ENCODE results near the gene FRMD3.

FRMD3 gene

DNA sequence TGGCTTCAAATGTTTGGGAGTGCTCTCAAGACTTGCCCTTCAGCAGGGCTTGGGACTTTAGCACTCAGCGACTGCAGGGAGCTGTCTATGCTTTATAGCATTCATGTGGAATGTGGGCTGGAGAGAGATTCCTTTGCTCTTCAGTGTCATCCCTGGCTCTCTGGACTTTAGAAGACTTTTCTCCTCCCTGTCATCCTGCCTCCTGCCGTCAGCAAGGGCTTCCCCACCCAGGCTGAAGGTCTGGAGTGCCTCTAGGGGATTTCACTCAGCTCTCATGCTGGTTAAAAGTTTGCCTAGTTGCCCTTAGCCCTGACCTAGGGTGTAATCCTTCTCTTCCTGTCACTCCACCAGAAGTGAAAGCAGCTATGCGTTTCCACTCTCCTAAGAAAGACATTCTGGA is 210.9 kb downstream of the FRMD3 start:
- no peak for DNase-seq

DNA sequence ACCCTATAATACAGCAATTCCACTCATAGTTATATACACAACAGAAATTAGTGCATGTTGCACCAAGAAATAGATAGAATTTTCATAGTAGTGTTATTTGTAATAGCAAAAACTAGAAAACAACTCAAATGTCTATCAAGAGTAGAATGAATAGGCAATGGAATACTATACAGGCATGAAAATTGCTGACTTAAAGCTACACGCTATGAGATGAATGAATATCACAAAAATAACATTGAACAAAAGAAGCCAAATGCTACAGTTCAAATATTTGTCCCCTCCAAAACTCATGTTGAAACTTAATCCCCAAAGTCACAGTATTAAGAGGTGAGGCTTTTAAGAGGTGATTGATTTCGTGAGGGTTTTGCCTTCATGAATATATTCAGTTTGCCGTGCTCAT is 215.1 kb downstream of the FRMD3 start:
- DNase-seq = no peak

DNA sequence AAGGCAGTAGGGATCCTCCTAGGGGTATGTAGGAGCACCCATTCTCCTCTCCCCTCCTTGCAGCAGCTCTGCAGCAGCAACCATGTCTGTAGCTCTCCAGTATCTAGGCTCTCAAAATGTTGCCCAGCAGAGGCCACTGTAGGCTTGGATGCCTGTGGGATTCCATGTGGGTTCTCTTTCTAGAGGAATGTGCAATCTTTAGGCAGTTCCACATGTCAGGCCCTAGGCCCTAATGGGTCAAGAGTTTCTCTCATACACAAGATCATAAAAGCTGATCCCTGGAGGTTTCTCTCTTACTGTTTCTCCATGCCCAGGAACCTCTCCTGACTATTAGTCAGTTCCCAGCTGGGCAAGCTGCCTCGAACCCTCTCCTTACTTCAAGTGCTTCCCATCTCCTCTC is 215.8 kb downstream of the FRMD3 start:
- no peak for DNase-seq

DNA sequence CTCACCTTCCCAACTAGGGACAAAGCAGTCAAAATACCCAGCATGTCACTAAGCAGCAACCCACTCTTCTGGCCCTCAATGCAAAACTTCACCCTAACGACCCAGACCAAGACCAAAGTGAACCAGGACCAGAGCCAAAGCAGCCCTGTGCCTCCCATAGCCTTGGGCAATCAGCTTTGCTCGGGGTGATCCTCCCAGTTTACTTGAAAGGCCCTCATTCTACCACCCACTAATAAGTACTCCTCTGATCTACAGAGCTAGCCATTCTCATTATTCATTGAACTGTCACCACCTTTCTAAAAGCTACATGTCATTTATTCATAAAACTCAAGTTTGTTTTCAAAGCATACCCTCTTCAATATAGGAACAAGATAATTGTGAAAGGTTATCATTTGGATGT is 221.0 kb downstream of the FRMD3 start:
- DNase-seq = no peak

DNA sequence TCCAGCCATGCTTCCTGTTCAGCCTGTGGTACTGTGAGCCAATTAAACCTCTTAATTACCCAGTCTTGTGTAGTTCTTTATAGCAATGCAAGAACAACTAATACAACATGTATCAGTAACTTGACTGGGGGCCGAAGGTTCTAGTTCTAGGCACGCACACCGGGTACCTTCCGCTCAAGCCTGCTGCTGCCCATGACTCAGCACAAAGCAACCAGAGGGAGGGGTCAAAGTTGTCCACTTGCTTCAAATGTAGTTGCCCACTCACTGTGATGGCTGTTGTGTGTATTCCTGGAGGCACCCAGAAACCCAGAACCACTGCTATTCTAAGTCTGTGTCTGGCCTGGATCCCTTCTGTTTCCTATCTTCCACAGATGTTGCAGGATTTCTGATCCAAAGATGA is 222.6 kb downstream of the FRMD3 start:
- DNase-seq = no peak

DNA sequence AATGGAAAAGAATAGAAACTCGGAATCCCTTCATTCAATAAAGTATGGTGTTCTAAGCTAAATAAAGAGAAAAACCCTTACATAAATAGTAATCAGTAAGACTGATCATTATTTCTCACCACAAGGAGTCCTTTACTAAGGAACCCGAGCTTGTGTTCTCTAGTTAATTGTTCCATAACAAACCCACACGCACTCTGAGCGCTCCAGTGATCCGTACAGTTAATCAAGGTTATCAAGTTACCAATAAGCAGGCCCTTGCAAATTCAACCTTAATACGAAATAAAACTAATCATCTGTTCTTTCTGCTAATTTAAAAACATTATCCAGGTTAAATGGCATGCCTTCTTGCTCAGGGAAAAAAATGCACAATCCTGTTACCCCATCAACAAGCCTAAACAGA is 224.4 kb downstream of the FRMD3 start:
- DNase-seq = no peak

DNA sequence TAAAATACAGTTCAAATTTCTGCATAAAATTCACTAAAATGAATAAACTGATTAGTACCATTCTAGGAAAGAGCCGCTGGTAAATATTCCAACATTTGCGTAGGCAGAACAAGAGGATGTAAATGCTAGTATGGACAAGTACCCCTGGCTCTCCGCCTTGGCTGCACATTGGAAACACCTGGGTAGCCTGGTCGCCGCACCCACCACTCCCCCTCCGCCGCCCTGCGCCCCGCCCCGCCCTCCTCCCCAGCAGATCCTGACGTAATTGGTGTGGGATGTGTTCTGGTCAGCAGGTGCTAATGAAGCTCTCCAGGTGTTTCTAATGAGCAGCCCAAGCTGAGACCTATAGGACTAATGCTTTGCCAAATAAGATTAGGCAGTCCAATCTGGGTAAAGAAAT is 225.7 kb downstream of the FRMD3 start:
- DNase-seq = no peak

DNA sequence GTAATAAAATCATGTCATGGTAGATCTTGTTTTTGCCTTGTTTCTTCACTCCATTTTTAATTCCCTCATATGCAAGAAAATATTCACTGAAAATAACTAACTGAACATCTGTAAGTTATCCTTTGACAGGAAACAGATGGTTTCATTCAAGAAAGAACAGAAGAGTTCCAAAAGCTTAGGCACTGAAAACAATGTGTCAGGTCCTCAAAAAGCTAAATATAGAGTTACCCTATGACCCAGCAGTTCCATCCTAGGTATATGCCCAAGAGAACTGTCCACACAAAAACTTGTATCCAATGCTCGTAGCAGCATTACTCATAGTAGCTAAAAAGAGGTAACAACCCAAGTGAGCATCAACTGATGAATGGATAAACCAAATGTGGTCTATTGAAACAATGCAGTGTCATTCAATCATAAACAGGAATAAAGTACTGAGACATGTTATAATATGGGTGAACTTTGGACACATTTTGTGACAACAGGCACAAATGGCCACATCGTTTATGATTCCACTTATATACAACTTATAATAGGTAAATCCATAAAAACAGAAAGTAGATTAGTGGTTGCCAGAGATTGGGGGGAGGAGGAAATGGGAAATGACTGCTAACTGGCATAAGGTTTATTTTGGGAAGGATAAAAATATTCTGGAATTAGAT is 231.0 kb downstream of the FRMD3 start:
- DNase-seq = no peak

DNA sequence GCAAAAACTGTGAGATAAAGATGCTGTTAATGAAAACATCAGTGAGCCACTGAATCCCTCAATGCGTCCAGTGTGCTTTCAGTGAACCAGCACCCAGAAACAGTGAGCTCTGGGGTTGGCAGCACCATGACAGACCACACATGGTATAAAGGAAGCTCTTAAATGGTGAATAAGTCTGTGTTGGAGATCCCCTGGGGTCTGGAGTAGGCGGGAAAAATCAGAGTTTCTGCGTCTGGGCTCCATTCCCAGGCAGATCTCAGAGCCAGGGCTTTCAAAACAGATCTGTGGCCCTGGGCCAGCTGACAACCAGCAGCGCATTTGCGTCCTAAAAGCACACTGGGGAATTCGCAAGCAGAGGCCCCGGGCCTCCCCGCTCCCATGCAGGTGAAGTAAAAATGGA is 233.5 kb downstream of the FRMD3 start:
- no peak for DNase-seq

DNA sequence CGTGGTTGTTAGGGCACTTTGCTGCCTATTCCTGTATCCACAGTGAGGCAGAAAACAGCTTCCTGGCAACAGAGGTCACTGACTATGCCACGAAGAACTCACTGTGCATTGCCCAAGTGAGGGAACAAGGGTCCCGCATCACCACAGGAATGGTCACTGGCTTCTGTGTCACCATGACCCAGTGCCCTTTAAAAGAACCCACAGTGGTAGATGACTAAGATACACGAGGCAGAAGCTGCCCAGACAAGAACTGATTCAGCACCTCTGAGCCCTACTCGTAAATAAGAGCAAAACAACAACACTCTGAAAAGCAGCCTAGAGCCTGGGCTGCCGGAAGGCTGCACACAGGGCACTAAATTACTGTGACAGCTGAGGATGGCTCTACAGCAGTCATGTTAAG is 238.6 kb downstream of the FRMD3 start:
- DNase-seq = no peak

DNA sequence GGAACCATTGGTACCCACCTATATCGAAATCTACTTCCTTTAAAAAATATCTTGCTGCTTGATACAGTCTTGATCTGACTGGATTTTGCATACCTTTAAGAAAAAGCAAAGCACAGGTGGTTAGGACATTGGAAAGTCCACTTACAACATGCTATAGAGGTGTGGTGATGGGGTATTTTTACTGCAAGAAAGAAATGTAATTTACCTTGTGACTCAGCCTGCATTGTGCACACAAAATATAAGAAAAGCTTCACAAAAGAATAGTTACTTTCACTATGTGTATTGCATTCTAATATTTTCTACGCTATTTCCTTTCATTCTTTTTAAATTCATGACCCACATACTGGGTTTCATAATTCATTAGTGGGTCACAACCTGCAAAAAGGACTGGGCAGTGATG is 239.1 kb downstream of the FRMD3 start:
- no peak for DNase-seq

DNA sequence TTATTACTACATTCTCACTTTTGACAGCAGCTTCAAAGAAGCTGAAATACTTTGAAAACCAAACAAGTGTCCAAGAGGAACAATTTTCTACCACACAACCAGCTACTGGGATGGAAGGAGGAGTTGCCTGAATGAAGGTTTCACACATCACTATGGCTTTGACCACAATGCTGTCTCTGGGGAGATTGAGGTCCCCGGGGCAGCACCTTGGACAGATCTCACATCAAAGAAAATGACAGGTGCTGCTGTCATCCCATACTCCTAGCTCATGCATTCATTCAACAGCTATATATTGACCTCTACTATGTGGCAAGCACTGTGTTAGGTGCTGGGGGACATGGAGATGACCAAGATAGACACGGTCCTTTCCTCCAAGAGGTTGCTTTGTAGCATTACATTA is 242.1 kb downstream of the FRMD3 start:
- DNase-seq = no peak

DNA sequence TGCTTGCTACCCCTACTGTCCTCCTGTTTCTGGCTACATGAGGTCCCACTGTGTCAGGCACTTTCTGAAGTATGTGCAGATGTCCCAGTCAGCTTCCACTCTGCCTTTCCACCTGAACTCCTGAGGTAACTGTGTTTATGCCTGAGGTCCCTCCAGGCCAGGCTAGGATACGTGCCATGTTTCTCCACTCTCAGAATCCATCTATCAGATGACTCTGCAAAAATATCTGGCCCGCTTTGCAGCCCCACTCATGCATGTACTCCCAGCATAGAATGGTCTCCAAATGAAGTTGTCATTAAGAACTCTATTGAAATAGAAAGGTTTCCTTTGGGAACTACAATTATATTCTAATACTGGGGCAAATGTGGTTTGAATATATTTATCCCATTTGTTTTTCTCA is 243.4 kb downstream of the FRMD3 start:
- DNase-seq = no peak

DNA sequence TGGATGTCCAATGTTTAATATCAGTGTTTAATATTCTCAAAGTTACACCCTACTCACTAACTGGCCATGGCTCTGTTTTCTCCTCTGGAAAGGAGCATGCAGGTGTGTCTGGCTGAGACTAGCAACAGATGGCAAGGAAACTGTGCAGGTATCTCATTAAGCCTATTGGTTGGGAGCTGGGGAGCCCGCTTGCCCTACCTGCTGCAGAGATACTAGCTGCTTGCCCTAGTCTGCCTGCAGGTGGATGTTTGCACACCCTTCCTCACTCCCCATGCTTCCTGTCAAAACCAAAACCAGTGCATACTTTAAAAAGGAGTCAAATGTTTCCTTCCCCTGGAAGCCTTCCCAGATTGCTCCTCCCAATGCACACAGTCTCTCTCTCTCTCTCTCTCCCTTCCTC is 247.0 kb downstream of the FRMD3 start:
- DNase-seq = no peak

DNA sequence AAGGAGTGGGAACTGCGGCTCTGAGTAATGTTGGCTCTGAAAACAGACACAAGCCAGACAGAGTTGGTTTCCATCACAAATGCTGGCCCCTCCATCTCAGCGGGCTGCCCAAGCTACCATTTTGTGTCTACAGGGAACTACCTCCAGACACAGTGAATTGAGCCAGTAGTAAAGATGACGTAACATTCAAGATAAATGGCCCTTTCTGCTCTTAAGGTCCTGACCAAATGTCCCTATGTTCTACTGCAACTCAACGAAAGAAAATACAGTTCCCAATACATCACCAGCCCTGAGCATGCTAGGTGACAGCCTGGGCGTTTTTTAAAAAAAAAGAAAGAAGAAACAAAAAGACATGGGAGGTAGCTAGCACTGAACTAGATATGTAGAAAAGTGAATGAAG is 247.5 kb downstream of the FRMD3 start:
- no peak for DNase-seq

DNA sequence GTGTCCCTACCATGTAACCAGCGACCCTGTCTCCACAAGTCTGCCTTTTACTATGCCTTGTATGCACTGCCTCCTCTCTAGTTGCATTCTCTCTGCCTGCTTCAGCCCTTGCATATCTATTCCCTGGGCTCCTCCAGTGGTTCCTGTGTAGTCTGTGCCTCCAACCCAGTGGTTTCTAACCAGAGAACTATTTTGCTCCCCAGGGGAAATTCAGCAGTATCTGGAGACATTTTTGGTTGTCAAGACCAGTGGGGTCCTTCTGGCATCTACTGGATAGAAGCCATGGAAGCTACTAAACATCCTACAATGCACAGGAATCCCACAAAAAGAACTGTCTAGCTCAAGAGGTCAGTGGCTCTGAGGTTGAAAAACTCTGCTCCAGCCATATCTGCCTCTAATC is 251.2 kb downstream of the FRMD3 start:
- DNase-seq = no peak

DNA sequence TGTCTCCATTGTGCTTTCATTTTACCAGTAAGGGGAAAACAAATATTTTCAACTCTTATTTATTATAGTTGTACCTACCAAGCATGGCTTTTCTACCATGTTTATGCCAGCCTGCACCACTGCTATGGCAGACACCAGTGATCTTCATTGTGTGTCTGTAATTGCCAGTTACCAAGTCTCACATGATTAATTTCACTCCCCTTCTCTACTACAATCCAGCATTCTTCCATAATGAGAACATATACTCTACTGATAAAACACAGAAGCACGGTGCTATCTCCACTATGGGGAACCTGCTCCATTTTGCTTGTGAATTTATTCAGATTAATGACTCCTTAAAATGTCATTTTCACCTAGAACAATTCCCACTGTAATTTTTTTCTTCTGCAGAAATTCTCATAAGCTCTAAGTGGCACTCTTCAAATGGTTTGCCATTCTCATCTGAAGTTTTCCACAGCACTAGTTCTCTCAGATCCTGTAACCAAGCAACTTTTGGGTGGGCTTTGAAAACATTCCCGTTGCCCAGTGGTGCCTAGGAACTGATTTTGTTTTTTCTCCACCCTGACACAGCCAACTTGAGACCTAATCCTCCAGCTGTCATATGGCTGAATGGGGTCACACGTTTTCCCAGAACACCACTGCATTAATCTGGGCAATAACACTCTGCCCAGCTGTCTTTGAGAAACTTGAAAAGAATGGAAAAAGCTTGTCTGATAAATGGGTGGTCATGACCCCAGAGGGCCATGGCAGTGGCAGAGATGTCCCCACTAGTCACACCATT is 252.6 kb downstream of the FRMD3 start:
- no peak for DNase-seq

DNA sequence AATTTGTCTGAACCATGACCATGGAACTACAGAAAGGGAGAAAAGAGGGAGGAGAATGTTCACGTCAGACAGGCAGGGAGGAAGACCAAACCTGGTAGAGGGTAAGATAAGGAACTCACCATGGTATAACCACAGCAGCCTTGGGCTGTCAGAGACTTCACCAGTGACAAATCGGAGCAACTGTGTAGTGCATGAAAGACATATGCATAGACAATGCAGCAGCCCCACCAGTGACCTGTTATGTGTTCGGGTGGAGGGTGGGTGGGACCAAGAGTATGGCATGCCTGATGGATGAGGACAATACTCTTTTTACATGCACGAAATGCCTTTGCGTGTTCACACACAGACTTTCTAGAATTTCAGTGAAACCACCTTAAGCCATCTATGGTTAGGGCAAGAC is 253.5 kb downstream of the FRMD3 start:
- no peak for DNase-seq

DNA sequence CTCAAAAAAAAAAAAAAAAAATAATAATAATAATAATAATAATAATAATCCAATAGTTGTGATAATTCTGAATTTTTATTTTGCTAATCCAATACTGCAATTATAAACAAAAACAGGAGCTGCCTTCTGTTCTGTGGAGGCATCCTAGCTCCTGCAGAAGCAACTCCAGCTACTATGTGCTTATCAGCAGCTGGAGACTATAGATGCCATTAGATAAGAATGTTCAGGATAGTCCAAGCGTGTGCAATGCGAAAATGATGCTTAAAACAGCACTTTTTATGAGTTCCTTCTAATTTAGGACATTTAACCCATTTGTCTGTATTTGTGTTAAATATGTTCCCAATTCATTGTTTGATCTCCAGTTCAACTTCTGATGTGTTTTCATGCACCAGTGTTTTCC is 254.7 kb downstream of the FRMD3 start:
- DNase-seq = no peak

DNA sequence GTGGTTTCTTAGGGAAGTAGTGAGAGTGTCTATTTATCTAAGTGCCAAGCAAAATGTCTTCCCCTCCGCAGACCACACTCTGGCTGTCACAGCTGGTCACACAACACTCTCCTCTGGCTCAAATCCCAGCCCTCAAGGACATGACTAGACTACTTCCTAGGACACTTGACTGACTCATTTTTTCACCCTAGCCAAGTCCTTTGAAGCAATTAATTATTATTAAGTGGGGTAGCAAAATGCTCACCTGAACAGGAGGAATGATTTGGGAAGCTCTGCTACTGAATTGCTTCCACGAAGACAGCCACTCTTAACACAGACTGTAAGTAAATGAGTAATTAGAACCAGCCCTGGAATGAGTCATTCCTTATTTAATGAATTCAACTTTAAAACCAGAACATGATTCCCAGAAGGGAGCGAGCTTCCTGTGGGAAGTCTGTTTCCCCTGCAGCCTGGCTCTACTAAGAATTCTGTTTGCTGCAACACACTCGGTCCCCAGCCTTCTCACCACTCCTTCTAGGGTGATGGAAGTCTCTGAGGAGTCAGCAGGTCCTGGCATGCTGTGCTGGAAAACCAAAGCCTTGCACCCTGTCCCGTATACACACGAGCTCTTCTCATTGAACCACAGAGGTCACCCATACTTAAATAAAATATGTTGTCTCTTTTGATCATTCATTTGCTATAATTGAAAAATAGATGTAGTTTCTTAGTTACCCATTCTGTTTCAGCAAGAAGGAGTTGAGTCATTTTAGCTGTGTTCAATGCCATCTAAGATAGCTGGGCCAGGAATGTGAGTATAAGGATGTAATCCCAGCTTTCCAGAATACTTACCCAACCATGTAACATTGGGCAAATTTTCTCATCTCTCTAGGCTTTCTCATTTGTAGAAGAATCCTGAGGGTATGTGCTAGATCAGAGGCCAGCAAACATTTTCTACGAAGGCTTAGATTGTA is 256.6 kb downstream of the FRMD3 start:
- no peak for DNase-seq

DNA sequence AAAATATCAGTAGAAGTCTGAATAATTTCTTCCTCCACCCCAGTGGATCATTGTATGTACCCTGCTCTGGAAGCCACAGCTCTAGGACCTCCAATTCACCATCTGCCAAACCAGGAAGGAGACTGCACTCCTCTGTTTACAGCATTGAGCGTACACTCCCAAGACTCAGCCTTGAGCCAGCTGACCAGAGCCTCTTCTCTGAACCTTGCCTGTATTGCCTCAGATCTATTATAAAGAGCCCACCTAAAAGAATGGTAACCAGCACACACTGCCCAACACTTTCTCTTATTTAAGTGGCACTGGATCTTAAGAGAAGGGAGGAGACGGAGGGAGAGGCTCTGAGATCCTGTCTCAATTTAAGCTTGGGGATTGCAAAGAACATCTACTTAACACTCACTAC is 257.4 kb downstream of the FRMD3 start:
- no peak for DNase-seq

DNA sequence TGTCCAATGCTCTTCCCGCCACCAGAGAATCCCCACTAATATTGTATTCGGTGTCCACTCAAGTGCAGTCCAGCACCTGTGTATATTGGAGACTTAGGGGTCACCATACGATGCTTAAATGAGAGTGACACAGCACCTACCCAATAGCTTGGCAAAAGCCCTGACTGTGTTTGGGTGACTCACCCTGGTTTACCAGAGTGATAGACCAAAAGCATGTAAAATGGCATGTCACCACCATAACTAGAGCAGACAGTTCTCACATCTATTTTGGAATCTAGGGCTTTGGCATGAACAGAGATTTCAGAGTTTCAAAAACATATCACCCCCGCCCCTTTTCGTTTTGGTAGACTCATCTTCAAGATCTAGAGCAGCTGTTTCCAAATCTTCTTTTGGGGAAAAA is 257.9 kb downstream of the FRMD3 start:
- no peak for DNase-seq

DNA sequence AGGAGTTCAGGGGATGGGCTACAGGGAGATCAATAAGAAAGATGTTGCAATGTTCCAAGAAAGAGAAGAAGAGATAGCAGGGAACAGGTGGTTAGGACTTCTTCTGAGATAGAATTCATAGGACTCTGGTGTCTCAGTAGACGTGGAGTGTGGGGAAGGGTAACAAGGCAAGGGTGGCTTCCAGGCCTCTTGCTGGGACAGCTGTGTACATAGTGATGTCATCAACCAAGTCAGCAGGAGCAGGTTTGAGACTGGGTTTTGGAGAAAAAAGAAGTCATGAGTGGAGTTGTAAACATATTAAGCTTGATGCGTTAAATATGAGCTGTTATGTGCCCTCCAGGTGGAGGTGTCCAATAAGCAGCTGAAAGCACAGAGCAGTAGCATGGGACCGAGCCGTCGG is 263.4 kb downstream of the FRMD3 start:
- no peak for DNase-seq

DNA sequence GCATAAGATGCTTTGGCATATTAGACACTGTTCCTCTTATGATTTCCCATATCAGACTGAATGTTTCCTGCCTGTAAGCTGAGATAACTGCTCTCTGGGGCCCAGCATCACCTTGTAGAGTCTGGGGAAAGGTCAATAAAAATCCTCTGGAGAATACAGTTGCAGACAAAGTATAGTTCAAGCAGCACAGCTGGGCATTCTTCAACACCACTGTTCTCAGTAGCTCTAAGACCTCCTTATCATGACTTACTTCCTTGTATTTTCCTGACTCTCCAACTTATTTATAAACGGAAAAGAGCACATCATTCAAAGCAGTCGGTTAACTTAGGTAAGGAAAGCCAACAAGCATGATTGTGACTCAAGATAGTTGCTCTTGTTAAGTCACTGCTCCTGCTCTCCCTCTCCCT is 266.5 kb downstream of the FRMD3 start:
- no peak for DNase-seq
